HG03045 (cell line): Measurements from ENCODE around the gene NOTCH3.

Experiments used
- ATAC-seq: cut with Tn5 transposase; IDR thresholded peaks from one replicate; pipeline ENCODE4 v1.9.1; 2021; ENCODE audit warnings: mild to moderate bottlenecking, moderate library complexity; ENCODE audit not compliant: unreplicated experiment

NOTCH3 gene

GRCh38 chr19:15237759-15238638 lies 37.2 kb upstream of the NOTCH3 start:
- ATAC-seq, result no peak

GRCh38 chr19:15236886-15237285 lies 36.1 kb upstream of the NOTCH3 start:
- ATAC-seq, result no peak

- no peak for ATAC-seq
Observed at GRCh38 chr19:15235781-15236180, 35.0 kb upstream of the NOTCH3 start.

DNA sequence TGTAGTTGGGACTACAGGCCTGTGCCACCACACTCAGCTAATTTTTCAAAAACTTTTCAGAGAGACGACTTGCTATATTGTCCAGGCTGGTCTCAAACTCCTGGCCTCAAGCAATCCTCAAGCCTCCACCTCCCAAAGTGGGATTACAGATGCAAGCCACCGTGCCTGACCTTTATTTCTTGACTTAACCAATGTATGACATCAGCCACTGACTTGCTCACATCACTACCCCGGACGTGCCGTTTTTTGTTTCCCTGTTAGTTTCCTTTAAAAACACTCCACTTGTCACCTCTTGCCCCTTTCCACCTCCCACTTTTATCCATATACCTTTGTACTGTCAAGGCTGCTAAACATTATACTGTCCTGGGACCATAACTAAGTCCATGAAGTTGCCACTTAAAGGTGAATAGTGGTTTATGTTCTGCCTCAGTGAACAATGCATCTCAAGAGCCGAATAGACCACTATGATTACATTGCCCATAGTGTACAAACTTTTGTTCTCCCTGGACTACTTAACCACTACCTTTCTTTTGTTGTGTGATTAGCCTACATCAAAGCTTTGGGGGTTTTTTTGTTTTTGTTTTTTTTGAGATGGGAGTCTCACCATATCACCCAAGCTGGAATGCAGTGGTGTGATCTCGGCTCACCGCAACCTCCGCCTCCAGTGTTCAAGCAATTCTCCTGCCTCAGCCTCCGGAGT lies 33.8 kb upstream of the NOTCH3 start:
- no peak for ATAC-seq

DNA sequence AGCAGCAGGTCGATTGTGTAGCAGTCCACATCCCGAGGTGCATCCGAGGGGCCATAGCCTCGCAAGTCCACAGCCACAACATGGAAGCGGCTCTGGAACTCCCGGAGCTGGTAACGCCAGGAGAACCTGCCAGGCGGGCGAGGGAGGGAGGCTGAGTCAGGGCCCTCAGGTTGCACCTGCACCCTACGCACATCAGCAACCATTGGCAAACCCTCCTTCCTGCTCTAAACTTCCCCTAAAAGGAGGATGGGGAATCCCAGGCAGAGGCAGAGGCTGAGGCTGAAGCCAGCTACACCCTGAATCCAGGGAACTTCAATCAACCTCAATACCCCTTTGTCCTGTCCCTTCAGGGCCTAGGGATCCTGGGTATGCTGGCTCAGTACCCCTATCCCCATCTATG lies 30.5 kb upstream of the NOTCH3 start:
- ATAC-seq, result no peak

- no peak for ATAC-seq
Observed at GRCh38 chr19:15227261-15227660, 26.5 kb upstream of the NOTCH3 start.

- ATAC-seq, result no peak
Observed at GRCh38 chr19:15225760-15226159, 25.0 kb upstream of the NOTCH3 start.

DNA sequence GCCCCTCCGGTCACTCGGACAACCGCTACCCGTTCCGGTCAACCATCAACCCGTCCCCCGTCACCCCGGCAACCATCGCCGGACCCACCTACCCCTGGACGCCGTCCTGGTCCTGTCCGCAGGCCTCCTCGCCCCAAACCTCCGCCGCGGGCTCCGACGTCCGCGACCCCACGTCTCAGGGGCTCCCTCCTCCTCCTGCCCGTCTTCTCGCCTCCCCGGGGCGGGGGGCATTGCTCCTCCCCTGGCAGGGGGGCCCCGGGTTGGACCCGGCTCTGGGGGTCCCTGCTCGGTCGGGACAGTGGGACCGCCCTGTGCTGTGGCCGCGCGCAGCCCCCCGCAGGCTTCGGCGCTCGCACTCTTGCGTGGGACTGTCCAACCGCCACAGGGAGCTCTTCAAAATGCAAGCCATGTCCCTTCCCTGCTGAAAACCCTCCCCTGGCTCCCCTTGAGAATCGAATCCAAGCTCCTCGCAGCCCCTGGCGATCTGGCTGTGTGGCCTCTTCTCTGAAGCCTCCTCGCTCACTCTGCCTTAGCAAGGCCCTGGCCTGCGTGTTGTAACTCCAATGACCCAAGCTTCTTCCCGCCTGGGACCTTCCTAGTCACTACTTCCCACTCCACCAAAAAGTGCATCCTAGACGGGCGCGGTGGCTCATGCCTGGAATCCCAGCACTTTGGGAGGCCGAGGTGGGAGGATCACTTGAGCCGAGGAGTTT lies 23.0 kb upstream of the NOTCH3 start:
- ATAC-seq, result no peak

- peak; percentile 83 for ATAC-seq
Observed at GRCh38 chr19:15222738-15223648, 22.2 kb upstream of the NOTCH3 start.

GRCh38 chr19:15220833-15221232 lies 20.0 kb upstream of the NOTCH3 start:
- no peak for ATAC-seq

- no peak for ATAC-seq
Observed at GRCh38 chr19:15218501-15218900, 17.7 kb upstream of the NOTCH3 start.

GRCh38 chr19:15216363-15216762 lies 15.6 kb upstream of the NOTCH3 start:
- no peak for ATAC-seq

DNA sequence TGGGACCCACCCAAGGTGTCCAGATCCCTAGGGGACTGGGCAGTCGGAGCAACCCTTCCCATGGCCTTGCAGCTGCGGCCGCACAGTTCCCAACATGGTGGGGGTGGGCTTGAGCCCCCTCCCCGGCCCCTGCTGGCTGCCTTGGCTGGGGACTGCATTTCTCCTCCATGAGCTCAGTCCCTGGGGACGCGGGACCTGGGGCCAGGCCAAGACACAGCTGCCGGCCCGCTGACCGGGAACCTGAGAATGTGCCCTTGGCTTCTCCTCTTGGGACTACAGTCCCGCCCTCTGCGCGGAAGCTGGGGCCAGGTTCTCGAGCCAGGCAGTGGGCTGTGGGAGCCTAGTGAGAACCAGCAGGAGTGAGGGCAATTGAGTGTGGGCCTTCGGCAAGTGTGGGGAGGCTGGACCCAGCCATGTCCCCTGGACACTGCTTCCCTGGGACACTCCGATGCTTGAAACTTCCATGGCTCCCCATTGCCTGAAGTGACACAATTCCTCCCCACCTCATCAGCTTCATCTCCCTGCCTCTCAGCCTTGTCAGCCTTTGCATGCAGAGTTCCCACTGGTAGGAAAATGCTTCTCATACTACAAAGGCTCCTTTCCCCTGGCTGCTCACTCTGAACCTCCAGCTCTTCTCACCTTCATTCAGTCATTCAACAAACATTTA lies 13.1 kb upstream of the NOTCH3 start:
- ATAC-seq, result no peak

- no peak for ATAC-seq
Observed at GRCh38 chr19:15212711-15213110, 11.9 kb upstream of the NOTCH3 start.

DNA sequence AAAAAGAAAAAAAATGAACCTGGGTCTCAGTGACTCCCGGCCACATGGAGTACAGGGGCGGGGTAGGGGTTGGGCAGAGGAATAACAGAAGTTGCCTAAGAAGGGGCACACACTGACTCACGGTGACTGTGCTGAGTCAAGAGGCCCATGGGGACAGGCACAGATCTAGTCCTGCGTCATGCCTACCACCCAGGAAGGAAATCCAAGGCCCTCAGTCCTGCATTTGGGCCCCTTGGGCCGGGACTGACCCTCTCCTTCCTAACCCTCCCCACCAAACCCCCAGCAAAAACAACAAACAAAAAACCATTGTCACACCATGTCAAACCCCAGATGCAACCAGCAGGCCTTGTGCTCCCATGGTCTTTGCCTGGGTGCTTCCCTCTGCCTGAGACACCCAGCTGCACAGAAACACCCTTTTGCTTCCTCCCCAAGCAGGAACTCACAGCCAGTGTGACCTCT lies 9.6 kb upstream of the NOTCH3 start:
- no peak for ATAC-seq

- ATAC-seq, result no peak
Observed at GRCh38 chr19:15201374-15202023, 704 bp upstream of the NOTCH3 start.

DNA sequence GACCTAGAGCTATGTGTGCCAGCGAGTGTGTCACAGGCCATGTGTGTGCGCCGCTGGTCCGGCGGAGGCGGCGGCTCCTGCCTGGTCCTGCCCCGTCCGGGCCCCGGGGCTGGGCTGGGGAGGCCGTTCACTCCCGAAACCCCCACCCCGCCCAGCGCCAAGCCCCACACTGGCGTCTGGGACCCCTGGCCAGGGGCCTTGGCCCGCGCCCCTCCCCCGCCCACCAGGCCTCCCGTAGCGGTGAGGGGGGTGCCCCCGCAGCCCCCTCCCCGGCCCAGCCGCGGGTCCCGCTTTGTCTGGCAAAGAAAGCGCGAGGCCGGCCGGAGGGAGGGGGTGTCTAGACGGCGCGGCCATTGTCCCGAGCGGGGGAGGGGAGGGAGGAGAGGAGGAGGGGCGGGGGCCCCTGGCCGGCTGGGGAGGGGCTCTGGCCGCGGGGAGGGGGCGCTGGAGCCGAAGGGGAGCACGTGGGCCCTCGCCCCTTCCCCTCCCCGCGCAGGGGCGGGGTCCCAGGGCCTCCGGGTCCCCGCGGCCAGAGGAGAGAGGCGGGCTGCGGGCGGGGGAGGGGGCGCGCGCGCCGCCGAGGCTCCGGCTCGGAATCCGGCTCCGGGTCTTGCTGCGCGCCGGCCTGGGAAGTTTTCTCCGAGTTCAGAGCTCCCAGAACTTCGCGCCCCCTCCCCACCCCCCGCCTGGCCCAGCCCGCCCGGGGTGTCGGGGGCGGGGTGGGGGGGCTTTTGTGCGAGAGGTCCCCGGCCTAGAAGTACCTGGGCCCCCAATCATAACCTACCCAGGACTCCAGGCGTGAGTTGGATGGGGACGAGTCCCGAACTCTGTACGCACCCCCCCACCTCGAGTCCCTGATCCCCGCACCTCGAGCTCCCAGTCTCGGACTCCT lies 888 bp downstream of the NOTCH3 start:
- no peak for ATAC-seq

- ATAC-seq, result no peak
Observed at GRCh38 chr19:15198951-15199660, 1.7 kb downstream of the NOTCH3 start.
